Tibial nerve (tissue), 4 donors: ENCODE results near the gene IL20RB. TPM values are rescaled to one million over a fixed set of nuclear protein-coding genes. Genes with fewer than 3 reads are reported as not detected.

Experiments
- DNase-seq, 2 donors: peaks; one replicate each; pipeline ENCODE4 v3.0.0-alpha.2; 2019; ENCODE audit warnings: low spot score in 2 of 2
- H3K27ac ChIP-seq, 4 donors: fragments of 200-600 bp; sonication (generic) in 3 of 4; one replicate each; pipeline ENCODE4 v1.5.1; 2017 to 2019; ENCODE audit warnings: mild to moderate bottlenecking in 1 of 4
- H3K27me3 ChIP-seq, 2 donors: fragments of 200-600 bp; sonication (generic) in 1 of 2; one replicate each; pipeline versions ENCODE4 v1.5.1 to v1.6.0; 2017 to 2019
- H3K36me3 ChIP-seq, 3 donors: fragments of 200-600 bp; sonication (generic); one replicate each; pipeline ENCODE4 v1.5.1; 2018 to 2019
- H3K4me1 ChIP-seq, 4 donors: fragments of 200-600 bp; sonication (generic) in 3 of 4; one replicate each; pipeline ENCODE4 v1.5.1; 2017 to 2019
- H3K4me3 ChIP-seq, 4 donors: fragments of 200-600 bp; sonication (generic) in 3 of 4; one replicate each; pipeline ENCODE4 v1.5.1; 2017 to 2019; ENCODE audit warnings: mild to moderate bottlenecking in 1 of 4, moderate library complexity in 1 of 4
- H3K9me3 ChIP-seq, 4 donors: fragments of 200-600 bp; sonication (generic) in 3 of 4; one replicate each; pipeline ENCODE4 v1.5.1; 2017 to 2019
- CTCF ChIP-seq, 5 experiments: fragments of 200-600 bp in 3 of 5; fragments of 450-650 bp in 2 of 5; sonication (generic) in 3 of 5; IDR thresholded peaks; one replicate each; pipeline ENCODE4 v1.5.1; 2016 to 2019; ENCODE audit warnings: antibody characterized with exemption in 5 of 5, mild to moderate bottlenecking in 3 of 5, moderate library complexity in 2 of 5
- EP300 ChIP-seq, 2 donors: sonication (generic); formaldehyde crosslinking; IDR thresholded peaks; one replicate each; pipeline ENCODE4 v1.6.1; 2017; ENCODE audit warnings: antibody characterized with exemption in 2 of 2, mild to moderate bottlenecking in 1 of 2
- POLR2A ChIP-seq, 2 donors: fragments of 450-650 bp; IDR thresholded peaks; one replicate each; pipeline ENCODE4 v1.6.1; 2017; ENCODE audit warnings: antibody characterized with exemption in 2 of 2, mild to moderate bottlenecking in 2 of 2, moderate library complexity in 2 of 2
- WGBS, 2 donors: methylation state at CpG; one replicate each; pipeline ENCODE4 v1.1.5; 2018; 5-methylcytosine and 5-hydroxymethylcytosine counted together
- total RNA-seq, 4 donors: library from RNA; depleted of rRNA; stranded (reverse); fragments of >200 nt; gene quantifications; one replicate each; pipeline ENCODE4 v1.1.0, GENCODE V29; 2016

The IL20RB gene
- total RNA-seq, 4 donors from 2014 or later = 16.8 to 50.9 (median 45.3) TPM

- no peaks in the 10 kb centered on the region for H3K9me3 ChIP-seq
- no peak overlapping the region for H3K27ac ChIP-seq
- H3K27me3 ChIP-seq = no peaks in the 10 kb centered on the region
- H3K4me1 ChIP-seq = peaks cover 0 to 17% (median 6%) of the 10 kb centered on the region in 4 donors
- TF ChIP-seq CTCF (IDR thresholded peaks at IDR 0.05) (no peak), EP300 (IDR thresholded peaks at IDR 0.05) (no peak), POLR2A (IDR thresholded peaks at IDR 0.05) (no peak)
- H3K36me3 ChIP-seq = no peaks in the 10 kb centered on the region
- H3K4me3 ChIP-seq = no peak overlapping the region
- no peak for DNase-seq
- WGBS, 2 donors = 82 to 90% methylated on average over 4 of the region's 4 CpGs
These were observed 32.2 kb downstream of the IL20RB start for GRCh38 chr3:136989781-136990524.

GRCh38 chr3:136990826-136991225 is 33.0 kb downstream of the IL20RB start:
- Histone ChIP-seq H3K27ac (no peak overlapping the region), H3K27me3 (no peaks in the 10 kb centered on the region), H3K36me3 (no peaks in the 10 kb centered on the region), H3K9me3 (no peaks in the 10 kb centered on the region), H3K4me1 (peaks cover 0 to 25% (median 12%) of the 10 kb centered on the region in 4 donors), H3K4me3 (no peak overlapping the region)
- TF ChIP-seq POLR2A (IDR thresholded peaks at IDR 0.05) = no peak
- no peak for TF ChIP-seq CTCF (IDR thresholded peaks at IDR 0.05)
- TF ChIP-seq EP300 (IDR thresholded peaks at IDR 0.05) = no peak
- no peak for DNase-seq
- WGBS, 2 donors = 93 to 96% methylated on average over 4 of the region's 4 CpGs

- H3K36me3 ChIP-seq = no peaks in the 10 kb centered on the region
- no peaks in the 10 kb centered on the region for H3K27me3 ChIP-seq
- DNase-seq = no peak
- TF ChIP-seq CTCF (IDR thresholded peaks at IDR 0.05) = no peak
- no peak for TF ChIP-seq POLR2A (IDR thresholded peaks at IDR 0.05)
- H3K27ac ChIP-seq = peak overlapping the region in 1 of 4 donors; percentile 54
- H3K9me3 ChIP-seq = no peaks in the 10 kb centered on the region
- WGBS, 2 donors = 93 to 98% methylated on average over 2 of the region's 2 CpGs
- no peak overlapping the region for H3K4me3 ChIP-seq
- peaks cover 0 to 32% (median 15%) of the 10 kb centered on the region in 4 donors for H3K4me1 ChIP-seq
These were observed 34.3 kb downstream of the IL20RB start for GRCh38 chr3:136992115-136992514.

GRCh38 chr3:136994772-136995516 is 37.2 kb downstream of the IL20RB start:
- H3K4me1 ChIP-seq = peaks cover 0 to 32% (median 15%) of the 10 kb centered on the region in 4 donors
- no peak overlapping the region for H3K4me3 ChIP-seq
- H3K9me3 ChIP-seq = no peaks in the 10 kb centered on the region
- H3K27me3 ChIP-seq = no peaks in the 10 kb centered on the region
- TF ChIP-seq EP300 (IDR thresholded peaks at IDR 0.05) (peak; percentile 86 to 97), CTCF (IDR thresholded peaks at IDR 0.05) (no peak), POLR2A (IDR thresholded peaks at IDR 0.05) (no peak)
- no peaks in the 10 kb centered on the region for H3K36me3 ChIP-seq
- peak; percentile 83 to 84 for DNase-seq
- 32 to 34% methylated on average over 8 of the region's 8 CpGs for WGBS, 2 donors
- H3K27ac ChIP-seq = peak overlapping the region; percentile 77 to 92 (median 81)

GRCh38 chr3:136995652-136996051 is 37.9 kb downstream of the IL20RB start:
- H3K4me3 ChIP-seq = no peak overlapping the region
- H3K27ac ChIP-seq = peak overlapping the region; percentile 77 to 92 (median 81)
- WGBS, 2 donors = 75 to 91% methylated on average over 1 of the region's 1 CpG
- H3K27me3 ChIP-seq = no peaks in the 10 kb centered on the region
- H3K36me3 ChIP-seq = no peaks in the 10 kb centered on the region
- TF ChIP-seq CTCF (IDR thresholded peaks at IDR 0.05) = no peak
- TF ChIP-seq POLR2A (IDR thresholded peaks at IDR 0.05) = no peak
- no peaks in the 10 kb centered on the region for H3K9me3 ChIP-seq
- H3K4me1 ChIP-seq = peaks cover 0 to 32% (median 15%) of the 10 kb centered on the region in 4 donors
- no peak for DNase-seq
